GM12864 (cell line): ENCODE data around the gene PSG4.
"Not testable (repeated sequence)": the region's sequence is repeated elsewhere in the genome, so short reads cannot be mapped to it uniquely, and the experiment has no call there.

Source experiments
- DNase-seq: peaks from one replicate; pipeline ENCODE4 v3.0.0-alpha.2; 2011; ENCODE audit warnings: low read depth
- H3K4me3 ChIP-seq: 2 replicates; pipeline ENCODE4 v1.5.1; 2011; ENCODE audit warnings: mild to moderate bottlenecking, low read depth, low read length, control low read depth
- CTCF ChIP-seq: IDR thresholded peaks from 2 replicates; pipeline ENCODE4 v1.5.1; 2011; ENCODE audit warnings: low read depth, mild to moderate bottlenecking, moderate library complexity, low read length, control low read depth, inconsistent platforms; ENCODE audit errors: missing control alignments

PSG4 gene

GRCh38 chr19:43205471-43206105 is at the start of gene PSG4:
TSS of gene PSG4 (minus strand) at chr19:43205638. CDS start at chr19:43205536, 102 bp downstream.
- H3K4me3 ChIP-seq, DNase-seq: not testable (repeated sequence)

- H3K4me3 ChIP-seq: not testable (repeated sequence)
Observed at GRCh38 chr19:43251428-43251827, 46.0 kb upstream of the PSG4 start.

GRCh38 chr19:43250296-43250695 is 44.9 kb upstream of the PSG4 start:
- not testable (repeated sequence) for DNase-seq, H3K4me3 ChIP-seq

More at GRCh38 chr19:43251428-43251827, 46.0 kb upstream of the PSG4 start:
- DNase-seq: not testable (repeated sequence)

GRCh38 chr19:43248635-43249002 is 43.2 kb upstream of the PSG4 start:
- not testable (repeated sequence) for H3K4me3 ChIP-seq, DNase-seq

GRCh38 chr19:43247243-43247880 is 41.9 kb upstream of the PSG4 start:
- not testable (repeated sequence) for DNase-seq, H3K4me3 ChIP-seq

- not testable (repeated sequence) for H3K4me3 ChIP-seq, DNase-seq
Observed at GRCh38 chr19:43245848-43246247, 40.4 kb upstream of the PSG4 start.

- not testable (repeated sequence) for H3K4me3 ChIP-seq, DNase-seq
Observed at GRCh38 chr19:43242211-43242610, 36.8 kb upstream of the PSG4 start.

- not testable (repeated sequence) for DNase-seq, H3K4me3 ChIP-seq
Observed at GRCh38 chr19:43238213-43238612, 32.8 kb upstream of the PSG4 start.

GRCh38 chr19:43235686-43236085 is 30.2 kb upstream of the PSG4 start:
- not testable (repeated sequence) for H3K4me3 ChIP-seq, DNase-seq

GRCh38 chr19:43229315-43229714 is 23.9 kb upstream of the PSG4 start:
- no peak for TF ChIP-seq CTCF

GRCh38 chr19:43228730-43229129 is 23.3 kb upstream of the PSG4 start:
- not testable (repeated sequence) for DNase-seq, H3K4me3 ChIP-seq

More at GRCh38 chr19:43229315-43229714, 23.9 kb upstream of the PSG4 start:
- H3K4me3 ChIP-seq: no peak overlapping the region
- DNase-seq: no peak

GRCh38 chr19:43226986-43227385 is 21.5 kb upstream of the PSG4 start:
- not testable (repeated sequence) for H3K4me3 ChIP-seq, DNase-seq

GRCh38 chr19:43224855-43225253 is 19.4 kb upstream of the PSG4 start:
- no peak for TF ChIP-seq CTCF
- no peak for DNase-seq
- H3K4me3 ChIP-seq: no peak overlapping the region

- not testable (repeated sequence) for DNase-seq, H3K4me3 ChIP-seq
Observed at GRCh38 chr19:43224201-43224854, 18.9 kb upstream of the PSG4 start.

GRCh38 chr19:43221891-43222290 is 16.5 kb upstream of the PSG4 start:
- H3K4me3 ChIP-seq, DNase-seq: not testable (repeated sequence)

- H3K4me3 ChIP-seq, DNase-seq: not testable (repeated sequence)
Observed at GRCh38 chr19:43219136-43219535, 13.7 kb upstream of the PSG4 start.

- H3K4me3 ChIP-seq, DNase-seq: not testable (repeated sequence)
Observed at GRCh38 chr19:43215881-43216280, 10.4 kb upstream of the PSG4 start.
